Measurements from ENCODE around the gene DNMT3B.

DNMT3B gene

GRCh38 chr20:32828029-32828680 lies 66.0 kb downstream of the DNMT3B start:
- DNase-seq, result no peak

- DNase-seq, result no peak
Measured at GRCh38 chr20:32829311-32830005, 67.3 kb downstream of the DNMT3B start.

GRCh38 chr20:32830437-32830836 lies 68.3 kb downstream of the DNMT3B start:
- DNase-seq, result no peak

GRCh38 chr20:32831982-32832381 lies 69.8 kb downstream of the DNMT3B start:
- DNase-seq, result no peak

GRCh38 chr20:32832664-32833063 lies 70.5 kb downstream of the DNMT3B start:
- no peak for DNase-seq

GRCh38 chr20:32834972-32835371 lies 72.8 kb downstream of the DNMT3B start:
- no peak for DNase-seq

GRCh38 chr20:32837157-32837556 lies 75.0 kb downstream of the DNMT3B start:
- no peak for DNase-seq

GRCh38 chr20:32839227-32839981 lies 77.2 kb downstream of the DNMT3B start:
- DNase-seq, result no peak

GRCh38 chr20:32839982-32840285 lies 77.7 kb downstream of the DNMT3B start:
- DNase-seq, result no peak

- no peak for DNase-seq
Measured at GRCh38 chr20:32841174-32841573, 79.0 kb downstream of the DNMT3B start.

- DNase-seq, result no peak
Measured at GRCh38 chr20:32841632-32842031, 79.4 kb downstream of the DNMT3B start.

- DNase-seq, result no peak
Measured at GRCh38 chr20:32842688-32843524, 80.7 kb downstream of the DNMT3B start.

- DNase-seq, result no peak
Measured at GRCh38 chr20:32845786-32846185, 83.6 kb downstream of the DNMT3B start.

GRCh38 chr20:32846852-32847251 lies 84.7 kb downstream of the DNMT3B start:
- no peak for DNase-seq

- DNase-seq, result no peak
Measured at GRCh38 chr20:32847964-32848363, 85.8 kb downstream of the DNMT3B start.

- no peak for DNase-seq
Measured at GRCh38 chr20:32848846-32849245, 86.7 kb downstream of the DNMT3B start.

GRCh38 chr20:32849577-32849976 lies 87.4 kb downstream of the DNMT3B start:
- DNase-seq, result no peak

GRCh38 chr20:32855387-32855786 lies 93.2 kb downstream of the DNMT3B start:
- DNase-seq, result no peak

GRCh38 chr20:32858189-32858588 lies 96.0 kb downstream of the DNMT3B start:
- no peak for DNase-seq

All from NK-92 treated with Interleukin-12 subunit alpha and Interleukin-12 subunit beta, amount 100 ng/mL, for 24 hours (cell line).